RKO (cell line): ENCODE measurements around the gene UCK1.
"Not testable (repeated sequence)": the region's sequence is repeated elsewhere in the genome, so short reads cannot be mapped to it uniquely, and the experiment has no call there.

Source experiments
- DNase-seq: peaks from one replicate; pipeline ENCODE4 v3.0.0-alpha.2; 2016; ENCODE audit warnings: low spot score

The UCK1 gene

DNA sequence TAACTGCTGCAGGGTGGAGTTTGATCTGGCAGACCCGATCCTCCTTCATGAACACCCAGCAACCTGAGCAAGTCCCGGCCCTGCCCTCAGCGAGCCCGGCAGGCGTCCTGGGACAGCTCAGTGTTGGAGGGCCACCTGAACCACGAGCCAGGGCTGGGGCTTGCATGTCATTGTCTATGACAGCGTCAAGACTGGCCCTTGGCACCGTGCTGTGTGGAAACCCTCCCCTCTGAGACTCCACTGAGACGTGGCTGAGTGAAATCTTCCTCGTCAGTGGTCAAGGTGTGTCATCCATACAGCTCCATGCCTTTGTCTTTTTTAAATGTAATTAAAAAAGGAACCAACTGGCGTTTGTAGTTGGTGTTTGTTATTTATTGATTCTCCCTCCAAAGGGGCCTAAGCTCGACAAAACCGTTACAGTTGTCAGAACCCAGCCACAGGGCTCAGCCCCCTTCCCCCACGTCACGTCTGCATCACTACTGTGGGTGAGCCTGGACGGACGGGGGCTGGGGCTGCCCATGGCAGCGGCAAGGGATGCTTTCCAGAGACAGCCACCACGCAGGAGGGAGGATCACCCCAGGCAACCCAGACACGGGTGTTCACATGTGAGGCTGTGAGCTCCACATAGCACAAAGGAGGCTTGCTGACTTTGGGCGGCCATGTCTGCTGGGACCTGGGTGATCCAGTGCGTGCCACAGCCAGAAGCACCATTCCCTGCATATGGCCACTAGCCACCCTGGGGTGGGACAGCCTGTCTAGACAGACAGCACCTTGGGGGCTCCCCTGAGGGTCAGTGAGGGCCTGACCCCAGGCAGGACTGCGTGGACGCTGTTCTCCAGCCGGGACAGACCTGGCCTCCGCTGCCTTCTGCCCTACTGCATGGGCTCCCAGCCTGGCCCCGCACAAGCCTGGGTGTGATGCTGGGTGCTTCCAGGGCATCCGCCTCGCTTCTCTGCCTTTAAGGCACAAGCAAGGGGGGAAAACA, 7.3 kb downstream of the UCK1 start:
- no peak for DNase-seq

DNA sequence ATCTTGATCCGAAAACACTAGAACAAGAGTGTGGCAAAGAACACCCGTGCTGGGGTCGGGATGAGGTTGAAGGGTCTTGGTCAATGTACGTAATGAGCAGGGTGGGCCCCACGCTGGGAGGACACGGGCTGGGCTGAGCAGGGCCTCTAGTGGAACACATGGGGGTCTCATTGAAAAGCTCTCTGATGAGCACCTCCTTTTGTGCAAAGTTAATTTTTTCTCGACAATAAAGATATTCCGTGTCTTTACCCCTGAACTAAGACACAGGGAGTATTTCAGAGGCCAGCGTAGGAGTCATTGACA, 8.0 kb downstream of the UCK1 start:
- DNase-seq: no peak

DNA sequence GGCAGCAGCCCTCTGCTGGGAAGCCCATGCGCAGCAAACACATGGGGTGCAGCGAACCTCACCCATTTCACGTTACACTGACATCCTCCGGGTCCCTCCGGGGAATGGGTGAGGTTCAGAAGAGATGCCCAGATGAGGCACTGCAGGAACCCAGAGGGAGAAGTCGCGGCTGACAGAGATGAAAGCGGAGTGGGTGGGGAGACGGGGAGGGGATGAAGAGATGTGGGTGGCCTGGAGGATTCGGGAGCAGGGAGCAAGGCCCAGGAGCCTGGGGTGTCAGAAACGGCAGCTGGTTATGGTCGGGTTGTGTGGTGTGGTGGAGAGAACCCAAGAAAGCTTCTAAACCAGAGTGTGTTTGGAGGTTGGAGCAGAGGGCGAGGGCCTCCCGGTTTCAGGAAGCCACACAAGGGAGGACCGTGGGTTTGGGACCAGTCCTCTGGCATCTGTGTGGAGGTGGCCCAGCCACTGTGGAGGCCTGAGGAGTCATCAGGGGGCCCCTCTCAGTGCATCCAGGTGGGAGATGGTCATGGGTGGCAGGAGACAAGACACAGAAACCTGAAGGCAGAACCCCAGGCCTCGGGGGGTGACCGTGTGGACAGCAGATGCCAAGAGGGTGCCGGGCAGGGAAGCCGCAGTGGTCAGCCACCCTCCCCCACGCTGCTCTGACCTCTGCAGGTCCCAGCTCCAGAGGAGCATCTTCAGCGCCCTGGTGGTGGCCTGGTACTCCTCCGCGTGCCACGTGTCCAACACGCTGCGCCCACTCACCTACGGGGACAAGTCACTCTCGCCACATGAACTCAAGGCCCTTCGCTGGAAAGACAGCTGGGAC, 8.6 kb downstream of the UCK1 start:
- no peak for DNase-seq

DNA sequence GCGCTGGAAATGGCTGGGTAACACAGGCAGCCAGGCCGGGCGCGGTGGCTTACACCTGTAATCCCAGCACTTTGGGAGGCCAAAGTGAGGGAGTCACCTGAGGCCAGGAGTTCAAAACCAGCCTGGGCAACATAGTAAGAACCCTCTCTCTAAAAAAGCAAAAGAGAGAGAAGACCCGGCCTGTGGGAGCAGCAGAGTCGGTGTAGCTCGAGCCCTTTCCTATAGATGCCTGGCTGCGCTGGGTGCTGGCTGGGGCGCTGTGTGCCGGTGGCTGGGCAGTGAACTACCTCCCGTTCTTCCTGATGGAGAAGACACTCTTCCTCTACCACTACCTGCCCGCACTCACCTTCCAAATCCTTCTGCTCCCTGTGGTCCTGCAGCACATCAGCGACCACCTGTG, 9.2 kb downstream of the UCK1 start:
- DNase-seq: no peak

DNA sequence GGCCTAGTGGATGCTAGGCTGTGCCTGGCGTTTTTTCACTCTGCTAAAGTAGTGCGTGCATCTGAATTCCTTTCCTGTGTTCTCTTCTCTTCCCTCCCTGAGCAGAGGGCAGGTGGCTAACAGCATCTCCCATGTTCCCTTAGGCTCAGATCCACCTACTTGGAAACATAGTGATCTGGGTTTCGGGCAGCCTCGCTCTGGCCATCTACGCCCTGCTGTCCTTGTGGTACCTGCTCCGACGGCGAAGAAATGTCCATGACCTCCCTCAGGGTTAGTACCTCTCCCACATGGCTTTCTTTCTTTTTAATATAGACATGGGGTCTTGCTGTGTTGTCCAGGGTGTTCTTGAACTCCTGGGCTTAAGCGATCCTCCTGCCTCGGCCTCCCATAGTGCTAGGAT, 9.9 kb downstream of the UCK1 start:
- DNase-seq: no peak

DNA sequence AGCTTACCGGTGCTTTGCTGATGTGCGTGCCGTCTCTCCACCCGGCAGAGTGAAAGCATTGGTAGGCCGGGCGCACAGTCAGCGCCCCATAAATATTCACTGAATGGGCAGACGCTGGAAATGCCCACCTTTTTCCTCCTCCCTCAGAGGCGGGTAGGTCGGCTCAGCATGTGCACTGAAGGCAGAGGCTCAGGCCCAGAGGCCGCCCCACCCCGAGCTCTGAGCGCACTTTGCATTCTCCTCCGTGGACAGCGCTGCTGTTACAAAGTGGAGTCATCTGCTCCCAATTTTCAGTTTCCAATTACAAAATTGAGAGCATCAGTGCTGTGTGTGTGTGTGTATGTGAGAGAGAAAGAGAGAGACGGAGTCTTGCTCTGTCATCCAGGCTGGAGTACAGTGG, 10.6 kb downstream of the UCK1 start:
- no peak for DNase-seq

DNA sequence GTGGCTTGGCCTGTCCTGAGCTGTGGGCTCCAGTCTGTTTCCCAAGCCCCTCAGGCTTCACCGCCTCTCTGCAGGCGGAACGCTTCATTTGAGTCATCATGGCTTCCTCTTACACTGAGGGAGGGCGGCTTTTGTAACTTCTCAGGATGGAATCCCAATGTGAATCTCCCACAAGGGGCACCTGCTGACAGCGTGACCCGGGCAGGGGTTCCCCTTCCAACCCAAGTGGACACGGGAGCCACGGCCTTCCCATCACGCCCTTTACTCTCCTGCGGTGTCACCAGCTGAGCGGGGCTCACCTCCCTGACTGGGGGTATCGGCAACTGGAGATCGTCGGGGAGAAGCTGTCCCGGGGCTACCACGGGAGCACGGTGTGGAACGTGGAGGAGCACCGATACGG, 12.5 kb downstream of the UCK1 start:
- no peak for DNase-seq

DNA sequence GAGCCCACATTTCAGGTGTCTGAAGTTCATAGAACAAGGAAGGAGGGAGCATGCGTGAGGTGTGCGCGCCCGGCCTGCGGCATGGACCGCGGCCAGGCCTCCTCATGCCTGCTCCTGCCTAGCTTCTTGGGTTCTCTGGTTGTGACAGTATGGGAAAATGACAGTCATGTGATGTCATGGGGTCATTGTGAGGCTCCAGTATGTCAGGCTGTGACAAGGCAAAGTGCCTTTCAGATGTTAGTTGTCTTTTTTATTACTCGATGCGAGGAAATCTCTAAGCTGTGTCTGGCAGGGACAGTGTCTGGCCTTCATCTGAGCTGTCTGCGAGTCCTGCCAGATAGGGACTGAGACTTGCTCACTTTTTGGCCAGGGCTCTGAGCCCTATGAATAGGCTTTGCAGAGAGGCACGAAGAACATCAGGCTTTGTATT, 13.3 kb downstream of the UCK1 start:
- DNase-seq: no peak

DNA sequence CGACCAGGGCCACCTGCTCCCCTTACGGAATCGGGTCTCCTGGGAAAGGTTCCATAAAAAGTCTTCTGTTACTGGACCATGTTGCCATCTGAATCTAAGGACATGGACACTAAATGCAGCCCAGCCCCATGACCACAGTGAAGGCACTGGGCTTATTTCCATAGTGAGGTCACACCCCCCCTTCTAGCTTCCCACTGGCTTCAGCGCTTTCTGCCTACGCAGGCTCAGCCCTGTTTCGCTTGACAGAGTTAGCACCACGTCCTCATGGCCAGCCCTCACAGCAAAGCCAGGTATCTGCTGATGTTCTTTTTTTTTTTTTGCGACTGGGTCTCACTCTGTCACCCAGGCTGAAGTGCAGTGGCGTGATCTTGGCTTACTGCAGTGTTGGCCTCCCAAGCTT, 14.1 kb downstream of the UCK1 start:
- no peak for DNase-seq

DNA sequence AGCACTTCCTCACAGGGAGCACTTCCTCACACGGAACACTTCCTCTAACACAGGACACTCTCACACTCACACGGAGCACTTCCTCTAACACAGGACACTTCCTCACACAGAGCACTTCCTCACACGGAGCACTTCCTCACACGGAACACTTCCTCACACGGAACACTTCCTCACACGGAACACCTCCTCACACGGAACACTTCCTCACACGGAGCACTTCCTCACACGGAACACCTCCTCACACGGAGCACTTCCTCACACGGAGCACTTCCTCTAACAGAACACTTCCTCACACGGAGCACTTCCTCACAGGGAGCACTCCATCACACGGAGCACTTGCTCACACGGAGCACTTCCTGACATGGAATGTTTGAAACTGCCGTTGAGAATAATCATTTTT, 15.0 kb downstream of the UCK1 start:
- DNase-seq: no peak

DNA sequence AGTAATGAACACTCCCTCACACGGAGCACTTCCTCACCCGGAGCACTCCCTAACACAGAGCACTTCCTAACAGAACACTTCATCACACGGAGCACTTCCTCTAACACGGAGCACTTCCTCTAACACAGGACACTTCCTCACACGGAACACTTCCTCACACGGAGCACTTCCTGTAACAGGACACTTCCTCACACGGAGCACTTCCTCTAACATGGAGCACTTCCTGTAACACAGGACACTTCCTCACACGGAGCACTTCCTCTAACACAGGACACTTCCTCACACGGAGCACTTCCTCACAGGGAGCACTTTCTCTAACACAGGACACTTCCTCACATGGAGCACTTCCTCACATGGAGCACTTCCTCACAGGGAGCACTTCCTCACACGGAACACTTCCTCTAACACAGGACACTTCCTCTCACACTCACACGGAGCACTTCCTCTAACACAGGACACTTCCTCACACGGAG, 15.5 kb downstream of the UCK1 start:
- DNase-seq: not testable (repeated sequence)

DNA sequence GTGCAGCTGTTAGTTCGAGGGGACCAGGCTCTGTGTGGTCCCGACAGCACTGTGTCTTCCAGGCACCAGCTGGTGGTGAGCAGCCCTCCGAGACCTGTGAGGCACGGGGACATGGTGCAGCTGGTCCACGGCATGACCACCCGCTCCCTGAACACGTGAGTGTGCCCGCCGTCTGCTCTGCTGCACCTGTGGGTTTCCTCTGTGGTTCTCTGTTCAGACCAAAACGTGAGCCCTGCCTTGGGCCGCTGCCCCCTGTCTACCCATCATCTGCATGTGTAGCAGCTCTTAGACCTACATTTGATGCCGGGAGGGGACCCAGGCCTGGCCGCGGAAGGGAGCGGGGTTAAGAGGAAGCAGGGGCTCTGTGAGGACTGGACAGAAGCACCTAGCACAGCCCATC, 17.9 kb downstream of the UCK1 start:
- no peak for DNase-seq

DNA sequence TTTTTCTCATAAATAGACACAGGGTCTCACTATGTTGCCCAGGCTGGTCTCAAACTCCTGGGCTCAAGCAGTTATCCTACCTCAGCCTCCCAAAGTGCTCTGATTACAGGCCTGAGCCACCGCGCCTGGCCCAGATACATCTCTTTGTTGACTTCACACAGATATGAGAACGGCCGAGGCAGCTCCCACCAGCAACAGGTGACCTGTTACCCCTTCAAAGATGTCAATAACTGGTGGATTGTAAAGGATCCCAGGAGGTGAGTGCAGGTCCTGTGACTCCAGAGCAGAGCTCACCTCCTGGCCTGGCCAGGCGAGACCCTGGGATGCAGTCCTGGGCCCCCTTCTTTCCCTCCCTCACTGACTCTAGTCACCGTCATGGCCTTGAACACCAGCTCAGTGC, 19.2 kb downstream of the UCK1 start:
- DNase-seq: no peak

DNA sequence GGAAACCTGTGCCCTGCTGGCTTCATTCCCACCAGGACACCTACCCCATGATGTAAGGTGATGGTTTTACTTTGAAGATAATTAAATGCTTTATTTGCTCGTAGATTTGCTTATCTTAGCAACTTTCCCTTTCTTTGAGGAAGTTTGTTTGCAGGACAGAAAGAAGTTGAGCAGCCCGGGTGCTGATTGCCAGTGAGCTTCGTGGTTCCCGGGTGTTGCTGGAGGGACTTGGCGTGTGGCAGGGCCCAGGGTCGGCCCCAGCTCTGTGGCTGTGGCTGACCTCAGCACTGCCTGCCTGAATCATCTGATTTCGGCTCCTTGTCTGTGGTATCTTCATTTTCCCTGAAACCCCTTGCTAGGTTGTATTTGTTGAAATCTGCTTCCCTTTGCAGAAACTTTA, 19.6 kb downstream of the UCK1 start:
- DNase-seq: no peak

DNA sequence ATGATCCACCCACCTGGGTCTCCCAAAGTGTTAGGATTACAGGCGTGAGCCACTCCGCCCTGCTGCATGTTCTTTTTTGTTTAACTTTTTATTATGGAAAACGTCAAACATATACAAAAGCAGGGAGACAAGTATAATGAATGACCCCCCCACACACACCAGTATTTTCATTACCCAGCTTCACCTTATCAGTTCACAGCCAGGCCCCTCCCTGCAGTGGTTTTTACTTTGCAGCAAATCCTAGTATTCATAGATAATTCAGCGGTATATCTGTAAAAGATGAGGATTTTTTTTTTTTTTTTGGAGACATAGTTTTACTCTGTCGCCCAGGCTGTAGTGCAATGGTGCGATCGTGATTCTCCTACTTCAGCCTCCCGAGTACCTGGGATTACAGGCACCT, 26.1 kb downstream of the UCK1 start:
- no peak for DNase-seq

DNA sequence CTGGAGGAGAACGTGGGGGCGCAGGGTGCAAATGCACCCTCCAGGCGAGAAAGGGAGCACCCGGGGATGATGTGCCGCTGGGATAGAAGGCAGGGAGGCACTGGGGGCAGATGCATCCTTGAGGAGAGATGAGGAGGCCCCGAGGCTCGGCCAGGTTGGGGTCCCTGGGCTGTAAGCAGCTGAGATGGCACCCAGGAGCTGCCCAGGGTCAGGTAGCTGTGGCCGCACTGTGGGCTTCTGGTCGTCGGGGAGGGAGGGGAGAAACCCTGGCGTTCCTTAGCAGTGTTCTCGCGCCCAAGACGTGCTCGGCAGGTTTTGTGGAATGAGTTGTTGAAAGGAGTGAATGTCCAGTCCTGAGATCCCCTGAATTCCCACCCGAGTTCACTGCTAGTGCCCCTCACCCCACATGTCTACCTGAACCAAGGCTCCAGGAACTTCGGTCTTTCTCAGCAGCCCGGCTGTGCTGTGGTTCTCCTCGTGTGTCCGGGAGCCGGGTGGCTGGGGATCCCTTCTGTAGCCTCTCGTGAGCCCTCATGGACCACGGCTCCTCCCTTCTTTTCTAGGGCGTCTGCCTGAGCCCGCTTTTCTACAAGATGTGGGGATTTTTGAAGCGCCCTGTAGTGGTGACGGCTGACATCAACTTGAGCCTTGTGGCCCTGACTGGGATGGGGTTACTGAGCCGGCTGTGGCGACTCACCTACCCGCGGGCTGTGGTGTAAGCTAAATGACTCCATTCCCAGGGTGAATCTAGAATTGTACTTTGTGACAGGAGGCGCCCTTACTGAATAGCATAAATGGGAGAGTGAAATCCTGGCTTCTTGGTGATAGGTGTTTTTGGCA, 27.2 kb downstream of the UCK1 start:
- peak; percentile 88 for DNase-seq

DNA sequence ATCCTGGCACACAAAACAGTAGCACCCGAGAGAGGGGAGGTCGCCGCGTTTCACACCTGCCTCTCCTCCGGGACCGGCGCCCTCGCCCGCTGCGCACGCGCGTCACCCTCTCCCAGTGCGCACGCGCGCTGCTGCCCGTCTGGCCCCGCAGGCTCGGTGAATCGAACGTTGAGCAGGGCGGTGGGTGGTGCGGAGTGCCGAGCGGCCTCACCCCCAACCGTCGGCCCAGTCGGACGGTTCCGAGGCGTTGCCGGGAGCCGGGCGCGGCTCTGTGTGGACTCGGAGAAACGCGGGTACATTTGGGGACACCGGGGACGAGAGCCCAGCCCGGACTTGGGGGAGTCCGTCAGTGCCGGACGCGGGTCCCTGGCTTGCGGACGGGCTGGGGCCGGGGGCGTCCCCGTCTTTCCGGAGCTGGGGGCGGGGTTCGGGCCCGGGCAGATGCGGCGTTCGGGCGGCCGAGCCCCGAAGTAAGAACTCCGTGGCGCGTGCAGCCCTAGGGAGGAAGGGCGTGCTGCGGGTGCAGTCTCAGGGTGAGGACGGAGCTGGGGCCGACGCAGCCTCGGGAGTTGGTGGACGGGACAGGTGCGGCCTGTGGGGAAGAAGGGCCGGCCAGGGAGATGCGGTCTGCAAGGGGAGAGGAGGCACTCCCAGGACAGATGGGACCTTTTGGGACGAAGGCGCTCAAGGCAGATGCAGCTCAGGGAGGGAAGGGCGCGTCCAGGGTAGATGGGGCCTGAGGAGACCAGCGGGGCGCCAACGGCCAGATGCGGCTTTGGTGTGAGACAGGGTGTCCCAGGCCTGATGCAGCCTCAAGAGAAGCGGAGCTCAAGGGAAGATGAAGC, 28.1 kb downstream of the UCK1 start, which contains the start of gene POMT1:
POMT1 (plus strand) TSS at position 138 of the 845 bp plus-strand sequence. CDS start 1,301 bp downstream, outside the sequence.
- DNase-seq: peak; percentile 90

DNA sequence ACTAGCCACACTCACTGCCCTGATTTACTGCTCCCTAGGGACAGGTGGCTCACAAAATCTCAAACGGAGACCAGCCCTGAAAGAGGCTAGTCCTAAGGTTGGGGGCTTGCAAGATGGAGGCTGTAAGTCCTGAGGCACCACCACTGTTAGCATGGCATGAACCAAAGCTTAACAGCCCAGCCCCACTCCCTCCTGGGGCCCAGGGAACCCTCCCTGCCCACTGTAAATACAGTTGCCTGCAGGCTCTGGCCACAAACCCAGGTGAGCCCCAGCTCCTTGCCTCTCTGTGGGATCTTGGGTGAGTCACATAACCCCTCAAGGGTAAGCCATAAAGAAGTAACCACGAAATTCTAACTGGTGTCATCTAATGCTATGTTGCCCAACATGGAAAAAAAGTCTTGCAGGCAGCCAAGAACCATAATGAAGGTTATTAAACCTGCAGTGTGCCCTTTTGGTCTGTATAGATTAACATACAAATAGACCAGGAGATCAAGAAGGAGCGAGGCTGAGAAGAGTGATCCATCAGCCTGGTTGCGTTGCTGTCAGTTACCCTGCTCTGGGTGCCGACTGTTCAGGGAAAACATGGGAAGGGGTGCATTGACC, 30.0 kb downstream of the UCK1 start:
- DNase-seq: peak; percentile 49

DNA sequence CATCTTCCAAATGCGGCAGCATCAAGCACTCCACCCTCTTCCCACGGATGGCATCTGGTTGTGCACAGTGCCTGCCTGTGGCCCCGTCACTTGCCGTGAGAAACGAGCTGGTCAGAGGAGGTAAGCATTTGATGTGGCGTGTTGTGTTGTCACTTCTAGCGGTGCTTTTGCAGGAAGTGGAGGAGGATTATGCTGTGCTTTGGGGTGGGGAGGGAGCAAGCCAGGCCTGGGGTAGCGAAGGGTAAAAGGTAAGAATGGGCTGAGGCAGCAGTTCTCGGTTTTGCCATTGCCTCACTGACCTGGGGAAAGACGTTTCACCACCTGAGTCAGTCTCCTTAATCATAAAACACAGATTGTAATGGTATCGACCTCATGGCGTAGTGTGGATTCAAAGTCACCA, 30.7 kb downstream of the UCK1 start:
- DNase-seq: no peak

DNA sequence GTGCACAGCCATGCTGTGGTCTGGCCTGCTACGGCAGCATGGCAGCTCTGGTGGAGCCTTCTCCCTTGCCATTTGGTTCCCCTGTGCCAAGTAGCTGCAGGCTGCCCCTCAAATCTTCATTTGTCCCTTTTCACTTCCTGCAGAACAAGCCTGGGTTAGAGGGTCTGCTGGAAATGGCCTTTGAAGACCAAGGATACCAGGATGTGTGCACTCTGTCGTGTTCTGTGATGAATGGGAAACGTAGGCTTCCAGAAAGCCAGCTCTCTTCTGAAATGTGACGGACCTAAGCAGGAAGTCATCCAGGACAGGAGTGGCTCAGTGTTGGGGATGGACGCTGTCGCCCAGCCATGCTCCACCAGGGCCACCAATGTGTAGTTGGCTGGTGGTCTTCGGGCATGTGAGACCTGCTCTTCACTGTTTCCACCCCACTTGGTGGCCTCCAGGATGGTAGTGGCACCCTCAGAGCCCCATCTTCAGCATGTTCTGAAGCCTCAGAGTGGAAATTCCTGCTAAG, 31.8 kb downstream of the UCK1 start:
- DNase-seq: no peak
